GM13976 (cell line): Measurements from ENCODE around the gene IFNL2.
"Not testable (repeated sequence)": the region's sequence is repeated elsewhere in the genome, so short reads cannot be mapped to it uniquely, and the experiment has no call there.

ENCODE experiments used
- DNase-seq: peaks from one replicate; pipeline ENCODE4 v3.0.0; 2012; ENCODE audit warnings: low spot score
- CTCF ChIP-seq: IDR thresholded peaks from 2 replicates; pipeline ENCODE4 v1.5.1; 2012; ENCODE audit warnings: borderline replicate concordance, mild to moderate bottlenecking; ENCODE audit not compliant: insufficient read depth; ENCODE audit errors: extremely low read depth, missing control alignments, control extremely low read depth
- in situ Hi-C: fragments of 300-500 bp; cut with MboI; formaldehyde crosslinking; loops from one replicate; pipeline ENCODE4 v1.12.0; 2022; ENCODE audit warnings: low sequenced_read_pairs, mixed read lengths, inconsistent platforms; ENCODE audit not compliant: unreplicated experiment

Gene IFNL2

GRCh38 chr19:39268085-39268484 lies at the start of gene IFNL2:
Gene IFNL2, plus strand, starts transcription at chr19:39268396. Its CDS starts 173 bp downstream, at chr19:39268569.
- in situ Hi-C loops, DNase-seq: not testable (repeated sequence)

GRCh38 chr19:39219108-39219507 lies 49.1 kb upstream of the IFNL2 start:
- in situ Hi-C loops: not testable (repeated sequence)

GRCh38 chr19:39223703-39224279 lies 44.4 kb upstream of the IFNL2 start:
- in situ Hi-C loops: no loop called here
- peak; percentile 46 for DNase-seq
- no peak for TF ChIP-seq CTCF

More at GRCh38 chr19:39219108-39219507, 49.1 kb upstream of the IFNL2 start:
- not testable (repeated sequence) for DNase-seq

GRCh38 chr19:39224910-39225309 lies 43.3 kb upstream of the IFNL2 start:
- TF ChIP-seq CTCF: no peak
- in situ Hi-C loops: no loop called here
- no peak for DNase-seq

- in situ Hi-C loops: no loop called here
Observed at GRCh38 chr19:39230096-39230764, 38.0 kb upstream of the IFNL2 start.

GRCh38 chr19:39232708-39233107 lies 35.5 kb upstream of the IFNL2 start:
- DNase-seq: no peak
- in situ Hi-C loops: no loop called here
- TF ChIP-seq CTCF: no peak

More at GRCh38 chr19:39230096-39230764, 38.0 kb upstream of the IFNL2 start:
- DNase-seq: no peak
- no peak for TF ChIP-seq CTCF

GRCh38 chr19:39236527-39236926 lies 31.7 kb upstream of the IFNL2 start:
- in situ Hi-C loops: no loop called here
- no peak for TF ChIP-seq CTCF

More at GRCh38 chr19:39236527-39236926, 31.7 kb upstream of the IFNL2 start:
- no peak for DNase-seq
